HG03520 (cell line): ENCODE measurements around the gene ZNF827.
A peak's percentile ranks its signal among the peaks of the same experiment; 100 is the strongest.

ENCODE experiments used
- ATAC-seq: cut with Tn5 transposase; IDR thresholded peaks from one replicate; pipeline ENCODE4 v1.9.1; 2021; ENCODE audit warnings: mild to moderate bottlenecking, moderate library complexity; ENCODE audit not compliant: unreplicated experiment

Gene ZNF827

GRCh38 chr4:145730026-145730425 is 208.6 kb downstream of the ZNF827 start:
- no peak for ATAC-seq

- no peak for ATAC-seq
These were observed 215.3 kb downstream of the ZNF827 start for GRCh38 chr4:145723336-145723735.

- ATAC-seq, result no peak
These were observed 216.1 kb downstream of the ZNF827 start for GRCh38 chr4:145722561-145722960.

GRCh38 chr4:145720656-145721055 is 218.0 kb downstream of the ZNF827 start:
- ATAC-seq, result peak; percentile 20

- peak; percentile 88 for ATAC-seq
These were observed 218.6 kb downstream of the ZNF827 start for GRCh38 chr4:145719752-145720624.

GRCh38 chr4:145716661-145717200 is 221.9 kb downstream of the ZNF827 start:
- no peak for ATAC-seq

GRCh38 chr4:145716200-145716599 is 222.4 kb downstream of the ZNF827 start:
- no peak for ATAC-seq

GRCh38 chr4:145709843-145710242 is 228.8 kb downstream of the ZNF827 start:
- ATAC-seq, result peak; percentile 58

- no peak for ATAC-seq
These were observed 229.3 kb downstream of the ZNF827 start for GRCh38 chr4:145709336-145709735.
